H9 (cell line): ENCODE results near the gene CHMP4B. TPM values are rescaled to one million over a fixed set of nuclear protein-coding genes. Genes with fewer than 3 reads are reported as not detected.

Source experiments
- DNase-seq: peaks from one replicate; pipeline ENCODE4 v3.0.0-alpha.2; 2017
- H2AFZ ChIP-seq: one replicate; pipeline ENCODE4 v1.6.1; 2013; ENCODE audit warnings: mild to moderate bottlenecking, low read length, control low read depth, moderate library complexity
- H2AK5ac ChIP-seq: 2 replicates; pipeline ENCODE4 v1.6.1; 2013; ENCODE audit warnings: low read length, control low read depth, mixed read lengths; ENCODE audit not compliant: insufficient read length
- H2BK120ac ChIP-seq: one replicate; pipeline ENCODE4 v1.6.1; 2013; ENCODE audit warnings: low read depth, mild to moderate bottlenecking, low read length, control low read depth, inconsistent platforms; ENCODE audit not compliant: poor library complexity, severe bottlenecking
- H2BK12ac ChIP-seq: 2 replicates; pipeline ENCODE4 v1.6.1; 2013; ENCODE audit warnings: low read length, control low read depth, mixed read lengths, low read depth; ENCODE audit not compliant: insufficient read length
- H2BK15ac ChIP-seq: 2 replicates; pipeline ENCODE4 v1.6.1; 2013; ENCODE audit warnings: low read depth, low read length, control low read depth
- H2BK20ac ChIP-seq: one replicate; pipeline ENCODE4 v1.6.1; 2013; ENCODE audit warnings: low read depth, mild to moderate bottlenecking, low read length, control low read depth, inconsistent platforms; ENCODE audit not compliant: poor library complexity, severe bottlenecking
- H2BK5ac ChIP-seq: 2 replicates; pipeline ENCODE4 v1.6.1; 2013; ENCODE audit warnings: low read length, control low read depth, mixed read lengths; ENCODE audit not compliant: insufficient read length
- H3K14ac ChIP-seq: 2 replicates; pipeline ENCODE4 v1.6.1; 2013; ENCODE audit warnings: low read length, control low read depth; ENCODE audit not compliant: insufficient read depth
- H3K18ac ChIP-seq: 2 replicates; pipeline ENCODE4 v1.6.1; 2013; ENCODE audit warnings: low read depth, mild to moderate bottlenecking, mixed read lengths, low read length, control low read depth; ENCODE audit not compliant: insufficient read length
- H3K23ac ChIP-seq: 2 replicates; pipeline ENCODE4 v1.6.1; 2013; ENCODE audit warnings: low read length, control low read depth, mixed read lengths, low read depth; ENCODE audit not compliant: insufficient read length
- H3K23me2 ChIP-seq: 2 replicates; pipeline ENCODE4 v1.6.1; 2013; ENCODE audit warnings: low read depth, mild to moderate bottlenecking, mixed read lengths, low read length, control low read depth; ENCODE audit not compliant: insufficient read length, poor library complexity, severe bottlenecking
- H3K27ac ChIP-seq: 2 replicates; pipeline ENCODE4 v1.5.1; 2013; ENCODE audit warnings: low read length, control low read depth, mixed read lengths, low read depth; ENCODE audit not compliant: insufficient read length
- H3K27me3 ChIP-seq: 2 replicates; pipeline ENCODE4 v1.6.1; 2013; ENCODE audit warnings: low read length, control low read depth, inconsistent platforms; ENCODE audit not compliant: insufficient read depth
- H3K4ac ChIP-seq: 2 replicates; pipeline ENCODE4 v1.6.1; 2013; ENCODE audit warnings: low read depth, mild to moderate bottlenecking, control low read depth, inconsistent platforms, low read length, moderate library complexity
- H3K4me1 ChIP-seq: 2 replicates; pipeline ENCODE4 v1.6.1; 2013; ENCODE audit warnings: low read length, control low read depth, inconsistent platforms; ENCODE audit not compliant: insufficient read depth
- H3K4me2 ChIP-seq: 2 replicates; pipeline ENCODE4 v1.6.1; 2013; ENCODE audit warnings: low read length, control low read depth, mixed read lengths; ENCODE audit not compliant: insufficient read length, insufficient read depth
- H3K56ac ChIP-seq: 2 replicates; pipeline ENCODE4 v1.6.1; 2013; ENCODE audit warnings: low read depth, mild to moderate bottlenecking, mixed read lengths, low read length, control low read depth; ENCODE audit not compliant: insufficient read length
- H3K79me1 ChIP-seq: 2 replicates; pipeline ENCODE4 v1.6.1; 2013; ENCODE audit warnings: low read depth, mild to moderate bottlenecking, moderate library complexity, low read length, control low read depth, inconsistent platforms; ENCODE audit not compliant: insufficient read depth, poor library complexity, severe bottlenecking
- H3K79me2 ChIP-seq: 2 replicates; pipeline ENCODE4 v1.6.1; 2013; ENCODE audit warnings: low read length, control low read depth, inconsistent platforms; ENCODE audit not compliant: insufficient read depth
- H3K9ac ChIP-seq: 2 replicates; pipeline ENCODE4 v1.6.1; 2013; ENCODE audit warnings: low read length, control low read depth, mixed read lengths; ENCODE audit not compliant: insufficient read length; ENCODE audit errors: extremely low read depth
- H3K9me3 ChIP-seq: one replicate; pipeline ENCODE4 v1.6.1; 2013; ENCODE audit warnings: low read depth, low read length, inconsistent platforms; ENCODE audit not compliant: control insufficient read depth
- H3T11ph ChIP-seq: one replicate; pipeline ENCODE4 v1.6.1; 2013; ENCODE audit warnings: mild to moderate bottlenecking, low read length, control low read depth, inconsistent platforms
- H4K20me1 ChIP-seq: one replicate; pipeline ENCODE4 v1.6.1; 2013; ENCODE audit not compliant: control insufficient read depth, insufficient read length, insufficient read depth
- H4K5ac ChIP-seq: 2 replicates; pipeline ENCODE4 v1.6.1; 2013; ENCODE audit warnings: low read depth, mild to moderate bottlenecking, mixed read lengths, low read length, control low read depth; ENCODE audit not compliant: insufficient read length
- H4K8ac ChIP-seq: replicated peaks from 2 replicates; pipeline ENCODE4 v1.6.1; 2013; ENCODE audit warnings: low read length, control low read depth, mixed read lengths, low read depth; ENCODE audit not compliant: insufficient read length
- H4K91ac ChIP-seq: 2 replicates; pipeline ENCODE4 v1.6.1; 2013; ENCODE audit warnings: low read depth, mild to moderate bottlenecking, moderate library complexity, mixed read lengths, low read length, control low read depth; ENCODE audit not compliant: insufficient read length
- H3K27ac Mint-ChIP-seq, 3 experiments: 2 replicates in 2 of 3; 3 replicates in 1 of 3; pipeline ENCODE4 v1.8.0; 2020 to 2021; ENCODE audit warnings: mixed read lengths in 3 of 3, mild to moderate bottlenecking in 1 of 3, moderate library complexity in 1 of 3
- H3K27me3 Mint-ChIP-seq: 2 replicates; pipeline ENCODE4 v1.8.0; 2021; ENCODE audit warnings: low read depth, mild to moderate bottlenecking, moderate library complexity, mixed read lengths
- H3K36me3 Mint-ChIP-seq, 3 experiments: 2 replicates in 2 of 3; 3 replicates in 1 of 3; pipeline ENCODE4 v1.8.0; 2020 to 2021; ENCODE audit warnings: low read depth in 3 of 3, mixed read lengths in 3 of 3; ENCODE audit not compliant: insufficient read depth in 1 of 3
- H3K4me1 Mint-ChIP-seq, 2 experiments: 2 replicates each; pipeline ENCODE4 v1.8.0; 2020; ENCODE audit warnings: mixed read lengths in 2 of 2
- H3K4me3 Mint-ChIP-seq, 2 experiments: 2 replicates in 1 of 2; 3 replicates in 1 of 2; pipeline ENCODE4 v1.8.0; 2020 to 2021; ENCODE audit warnings: mild to moderate bottlenecking in 2 of 2, mixed read lengths in 2 of 2, moderate library complexity in 1 of 2
- H3K9me3 Mint-ChIP-seq, 2 experiments: 2 replicates in 1 of 2; 3 replicates in 1 of 2; pipeline ENCODE4 v1.8.0; 2020; ENCODE audit warnings: mild to moderate bottlenecking in 2 of 2, mixed read lengths in 2 of 2, moderate library complexity in 1 of 2
- WGBS: extraction: QIAGEN DNeasy Blood & Tissue Kit; methylation state at CpG from one replicate; pipeline ENCODE4 v1.1.7; 2013; ENCODE audit warnings: missing lambda C conversion rate, low lambda C conversion rate, mixed read lengths; ENCODE audit not compliant: insufficient read length; ENCODE audit errors: extremely low coverage; 5-methylcytosine and 5-hydroxymethylcytosine counted together
- total RNA-seq: library from RNA; stranded (reverse); gene quantifications from 2 replicates; pipeline ENCODE4 v1.2.1, GENCODE V29; 2021
- TF ChIP-seq, protein P1 (sequence below): fragments of 200-600 bp; sonication (generic); conservative IDR thresholded peaks from 3 replicates; pipeline ENCODE4 v1.8.0; 2021; ENCODE audit warnings: antibody characterized with exemption, mild to moderate bottlenecking

The CHMP4B gene
- total RNA-seq, 1 experiment from 2014 or later: 94.9 TPM

DNA sequence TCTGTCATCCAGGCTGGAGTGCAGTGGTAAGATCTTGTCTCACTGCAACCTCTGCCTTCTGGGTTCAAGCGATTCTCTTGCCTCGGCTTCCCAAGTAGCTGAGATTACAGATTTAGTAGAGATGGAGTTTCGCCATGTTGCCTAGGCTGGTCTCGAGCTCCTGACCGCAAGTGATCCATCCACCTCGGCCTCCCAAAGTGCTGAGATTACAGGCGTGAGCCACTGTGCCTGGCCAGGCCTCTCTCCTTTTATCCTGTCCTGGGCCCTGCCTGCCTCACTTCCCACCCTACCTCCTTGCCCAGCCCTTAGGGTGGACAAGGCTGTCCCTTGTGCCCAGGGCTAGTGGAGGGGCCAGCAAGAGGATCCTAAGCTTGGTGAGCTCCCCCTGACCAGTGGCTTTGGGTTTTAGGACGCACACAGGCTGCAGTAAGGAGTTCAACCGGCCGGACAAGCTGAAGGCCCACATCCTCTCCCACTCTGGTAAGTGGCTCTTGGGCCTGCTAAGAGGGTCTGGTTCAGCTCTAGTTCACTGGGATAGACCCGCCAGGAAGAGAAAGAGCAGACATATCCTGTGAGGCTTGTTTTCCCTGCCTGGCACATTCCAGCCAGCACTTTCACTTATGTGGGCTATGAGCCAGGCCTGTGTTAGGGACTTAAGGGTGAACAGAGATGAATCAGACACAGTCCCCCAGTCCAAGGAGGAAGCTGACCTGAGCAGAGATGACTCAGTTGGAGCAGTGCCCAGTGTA, 21.9 kb upstream of the CHMP4B start:
- no peaks in the 10 kb centered on the region for H3K79me2 ChIP-seq
- no peak overlapping the region for H3K14ac ChIP-seq
- TF ChIP-seq, protein P1, sequence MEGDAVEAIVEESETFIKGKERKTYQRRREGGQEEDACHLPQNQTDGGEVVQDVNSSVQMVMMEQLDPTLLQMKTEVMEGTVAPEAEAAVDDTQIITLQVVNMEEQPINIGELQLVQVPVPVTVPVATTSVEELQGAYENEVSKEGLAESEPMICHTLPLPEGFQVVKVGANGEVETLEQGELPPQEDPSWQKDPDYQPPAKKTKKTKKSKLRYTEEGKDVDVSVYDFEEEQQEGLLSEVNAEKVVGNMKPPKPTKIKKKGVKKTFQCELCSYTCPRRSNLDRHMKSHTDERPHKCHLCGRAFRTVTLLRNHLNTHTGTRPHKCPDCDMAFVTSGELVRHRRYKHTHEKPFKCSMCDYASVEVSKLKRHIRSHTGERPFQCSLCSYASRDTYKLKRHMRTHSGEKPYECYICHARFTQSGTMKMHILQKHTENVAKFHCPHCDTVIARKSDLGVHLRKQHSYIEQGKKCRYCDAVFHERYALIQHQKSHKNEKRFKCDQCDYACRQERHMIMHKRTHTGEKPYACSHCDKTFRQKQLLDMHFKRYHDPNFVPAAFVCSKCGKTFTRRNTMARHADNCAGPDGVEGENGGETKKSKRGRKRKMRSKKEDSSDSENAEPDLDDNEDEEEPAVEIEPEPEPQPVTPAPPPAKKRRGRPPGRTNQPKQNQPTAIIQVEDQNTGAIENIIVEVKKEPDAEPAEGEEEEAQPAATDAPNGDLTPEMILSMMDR: no peak
- no peak overlapping the region for H3K4ac ChIP-seq
- H3K56ac ChIP-seq: no peak overlapping the region
- no peak overlapping the region for H2BK5ac ChIP-seq
- H2BK120ac ChIP-seq: no peak overlapping the region
- no peaks in the 10 kb centered on the region for H3K27me3 Mint-ChIP-seq
- H3K36me3 Mint-ChIP-seq: peaks cover 0 to 7% (median 0%) of the 10 kb centered on the region in 3 experiments; a peak in 1 of 7 replicates
- peaks cover 2 to 3% of the 10 kb centered on the region in 2 experiments; a peak in 2 of 4 replicates for H3K4me1 Mint-ChIP-seq
- H3K79me1 ChIP-seq: no peaks in the 10 kb centered on the region
- no peak overlapping the region for H2BK12ac ChIP-seq
- H3K27ac ChIP-seq: no peak overlapping the region
- H3K27me3 ChIP-seq: no peaks in the 10 kb centered on the region
- no peak for DNase-seq
- no peaks in the 10 kb centered on the region for H4K20me1 ChIP-seq
- H3K9ac ChIP-seq: no peak overlapping the region
- no peak overlapping the region for H3K4me3 Mint-ChIP-seq
- no peaks in the 10 kb centered on the region for H3K23me2 ChIP-seq
- H3K18ac ChIP-seq: no peak overlapping the region
- no peaks in the 10 kb centered on the region for H3K4me1 ChIP-seq
- H4K5ac ChIP-seq: no peak overlapping the region
- no peaks in the 10 kb centered on the region for H3K9me3 Mint-ChIP-seq
- H2AFZ ChIP-seq: no peak overlapping the region
- WGBS: no CpG with 5 or more reads among the region's 11 CpGs
- peak overlapping the region in 1 of 3 experiments; percentile 64; a peak in 1 of 7 replicates for H3K27ac Mint-ChIP-seq
- no peak overlapping the region for H2AK5ac ChIP-seq
- H3K9me3 ChIP-seq: no peaks in the 10 kb centered on the region
- H2BK20ac ChIP-seq: no peak overlapping the region
- H2BK15ac ChIP-seq: no peak overlapping the region
- H3K4me2 ChIP-seq: no peak overlapping the region
- H3K23ac ChIP-seq: no peak overlapping the region
- H4K91ac ChIP-seq: no peak overlapping the region
- H4K8ac ChIP-seq: no peak overlapping the region
- H3T11ph ChIP-seq: no peak overlapping the region
